Activated CD8-positive, alpha-beta memory T cell treated with anti-CD3 and anti-CD28 coated beads for 48 hours (primary cell): ENCODE data around the gene CST7.
"Not testable (repeated sequence)": the region's sequence is repeated elsewhere in the genome, so short reads cannot be mapped to it uniquely, and the experiment has no call there.

ENCODE experiments used
- DNase-seq, 3 experiments: peaks; one replicate each; pipeline ENCODE4 v3.0.0-alpha.2; 2020; ENCODE audit warnings: low read depth in 2 of 3, low spot score in 2 of 3

CST7 gene

GRCh38 chr20:24929867-24930723, 19.0 kb upstream of the CST7 start:
- DNase-seq: not testable (repeated sequence)

DNA sequence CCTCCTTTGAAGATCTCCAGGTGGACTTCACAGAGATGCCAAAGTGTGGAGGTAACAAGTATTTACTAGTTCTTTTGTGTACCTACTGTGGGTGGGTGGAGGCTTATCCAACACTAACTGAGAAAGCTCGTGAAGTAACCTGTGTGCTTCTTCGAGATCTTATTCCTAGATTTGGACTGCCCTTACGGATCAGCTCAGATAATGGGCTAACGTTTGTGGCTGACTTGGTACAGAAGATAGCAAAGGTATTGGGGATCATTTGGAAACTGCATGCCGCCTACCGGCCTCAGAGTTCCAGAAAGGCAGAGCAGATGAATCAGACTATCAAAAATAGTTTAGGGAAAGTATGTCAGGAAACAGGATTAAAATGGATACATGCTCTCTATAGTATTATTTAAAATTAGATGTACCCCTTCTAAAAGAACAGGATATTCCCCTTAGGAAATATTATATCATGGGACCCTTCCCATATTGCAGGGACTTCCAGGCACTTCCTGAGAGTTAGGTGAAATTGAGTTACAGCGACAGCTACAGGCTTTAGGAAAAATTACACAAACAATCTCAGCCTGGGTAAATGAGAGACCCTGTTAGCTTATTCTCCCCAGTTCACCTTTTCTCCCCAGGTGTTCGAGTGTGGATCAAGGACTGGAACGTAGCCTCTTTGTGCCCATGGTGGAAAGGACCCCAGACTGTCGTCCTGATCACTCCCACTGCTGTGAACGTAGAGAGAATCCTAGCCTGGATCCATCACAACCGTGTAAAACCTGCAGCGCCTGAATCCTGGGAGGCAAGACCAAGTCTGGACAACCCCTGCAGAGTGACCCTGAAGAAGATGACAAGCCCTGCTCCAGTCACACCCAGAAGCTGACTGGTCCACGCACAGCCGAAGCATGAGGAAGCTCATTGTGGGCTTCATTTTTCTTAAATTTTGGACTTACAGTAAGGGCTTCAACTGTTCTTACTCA, 18.1 kb upstream of the CST7 start:
- DNase-seq: not testable (repeated sequence)

- not testable (repeated sequence) for DNase-seq
Measured at GRCh38 chr20:24931893-24932292, 17.2 kb upstream of the CST7 start.

DNA sequence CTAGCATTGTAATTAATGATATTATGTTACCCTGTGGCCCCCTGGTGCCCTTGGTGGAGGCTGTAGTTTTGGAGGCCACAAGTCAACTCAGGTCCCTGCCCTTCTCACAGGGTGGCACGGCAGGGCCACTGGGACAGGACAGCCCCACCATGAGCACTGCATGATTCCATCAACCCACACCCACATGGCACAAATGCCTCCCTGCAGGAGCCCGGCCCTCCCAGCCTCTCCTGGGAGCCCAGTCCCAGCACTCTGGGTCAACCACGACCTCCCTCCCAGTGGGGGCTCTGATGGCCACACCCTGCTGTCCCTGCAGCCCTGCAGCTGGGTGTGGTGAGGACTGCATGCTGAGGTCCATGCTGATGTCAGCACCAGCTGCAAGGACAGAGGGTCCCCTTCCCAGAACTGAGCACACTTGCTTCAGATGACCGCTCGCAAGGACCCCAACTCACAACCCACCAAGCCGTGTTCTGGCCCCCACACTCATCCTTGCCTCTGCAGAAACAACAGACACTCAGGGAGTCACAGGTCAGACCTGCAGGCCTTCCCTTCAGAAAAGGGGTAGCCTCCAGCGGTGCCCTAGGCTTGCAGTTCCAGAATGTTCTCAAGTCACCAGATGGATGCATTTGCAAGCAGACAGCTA, 15.7 kb upstream of the CST7 start:
- no peak for DNase-seq

- DNase-seq: no peak
Measured at GRCh38 chr20:24934101-24934661, 14.9 kb upstream of the CST7 start.

GRCh38 chr20:24934716-24935115, 14.4 kb upstream of the CST7 start:
- no peak for DNase-seq

DNA sequence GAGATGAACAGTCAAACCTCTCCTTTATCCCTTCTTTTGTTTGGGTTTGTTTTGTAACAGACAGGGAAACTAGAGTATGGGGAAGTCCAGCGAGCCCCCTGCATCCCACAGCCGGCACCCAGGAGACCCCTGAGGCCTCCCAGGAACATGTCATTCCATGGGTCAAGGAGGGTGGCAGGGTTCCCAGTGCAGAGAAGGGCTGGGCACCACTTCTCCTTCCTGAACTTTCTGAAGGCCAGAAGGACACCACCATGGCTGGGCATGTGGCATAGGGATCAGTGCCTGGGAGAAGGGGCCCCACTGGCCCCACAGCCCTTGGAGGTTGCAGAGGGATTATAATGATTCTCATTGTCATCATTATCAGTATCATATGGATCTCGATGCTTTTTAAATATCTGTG, 13.9 kb upstream of the CST7 start:
- no peak for DNase-seq

- DNase-seq: no peak
Measured at GRCh38 chr20:24935766-24936525, 13.1 kb upstream of the CST7 start.

GRCh38 chr20:24936526-24937407, 12.3 kb upstream of the CST7 start:
- no peak for DNase-seq

DNA sequence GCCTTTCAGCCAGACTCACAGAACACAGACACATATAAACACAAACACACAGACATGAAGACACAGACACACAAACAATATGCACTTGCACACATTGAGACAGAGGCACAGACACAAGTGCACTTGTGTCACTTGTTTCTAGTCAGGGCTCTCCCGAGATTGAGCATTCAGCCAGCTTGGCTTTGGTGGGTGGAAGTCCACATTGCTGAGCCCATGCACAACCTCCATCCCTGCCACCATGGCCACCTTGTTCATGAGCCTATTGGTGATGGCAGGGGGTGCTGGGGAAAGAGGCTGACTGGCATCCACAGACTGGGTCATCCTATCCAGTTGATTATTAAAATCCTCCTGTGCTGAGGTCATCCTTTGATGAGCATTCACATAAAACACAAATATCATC, 11.5 kb upstream of the CST7 start:
- no peak for DNase-seq

DNA sequence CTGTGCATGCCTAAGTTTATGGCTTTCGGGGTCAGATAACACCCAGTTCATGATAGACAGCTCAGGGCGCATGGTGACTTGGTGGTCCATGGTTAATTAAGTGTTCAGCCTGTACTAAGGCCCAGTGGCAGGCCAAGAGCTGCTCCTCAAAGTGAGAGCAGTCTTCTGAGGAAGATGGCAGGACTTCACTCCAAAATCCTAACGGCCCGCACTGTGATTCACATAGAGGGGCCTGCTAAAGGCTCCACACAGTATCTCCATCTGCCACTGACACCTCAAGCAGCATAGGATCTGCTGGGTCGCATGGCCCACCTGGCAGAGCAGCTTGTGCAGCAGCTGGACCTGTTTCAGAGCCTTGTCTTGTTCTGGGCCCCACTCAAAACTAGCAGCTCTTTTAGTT, 10.6 kb upstream of the CST7 start:
- DNase-seq: no peak

- no peak for DNase-seq
Measured at GRCh38 chr20:24939036-24939435, 10.0 kb upstream of the CST7 start.

- DNase-seq: no peak
Measured at GRCh38 chr20:24942679-24943078, 6.4 kb upstream of the CST7 start.

DNA sequence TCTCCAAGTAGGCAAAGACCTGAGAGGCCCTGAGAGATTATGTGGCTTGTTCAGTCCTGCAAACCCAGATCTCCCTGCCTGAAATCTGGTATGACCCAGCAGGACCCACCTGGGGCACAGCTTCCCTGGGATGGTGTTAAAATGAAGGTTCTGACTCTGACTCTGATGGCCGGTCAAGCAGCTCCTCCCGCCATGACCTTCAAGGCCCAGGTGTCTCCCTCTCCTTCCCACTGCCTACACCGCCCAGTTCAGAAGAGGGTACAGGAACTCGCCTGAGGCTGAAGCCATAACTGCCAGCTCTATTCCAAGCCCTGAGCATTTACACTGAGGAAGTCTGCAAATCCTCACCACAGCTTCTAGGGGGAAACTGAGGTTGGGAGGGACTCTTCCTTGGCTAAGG, 5.9 kb upstream of the CST7 start:
- DNase-seq: no peak

GRCh38 chr20:24943731-24944130, 5.3 kb upstream of the CST7 start:
- DNase-seq: no peak

DNA sequence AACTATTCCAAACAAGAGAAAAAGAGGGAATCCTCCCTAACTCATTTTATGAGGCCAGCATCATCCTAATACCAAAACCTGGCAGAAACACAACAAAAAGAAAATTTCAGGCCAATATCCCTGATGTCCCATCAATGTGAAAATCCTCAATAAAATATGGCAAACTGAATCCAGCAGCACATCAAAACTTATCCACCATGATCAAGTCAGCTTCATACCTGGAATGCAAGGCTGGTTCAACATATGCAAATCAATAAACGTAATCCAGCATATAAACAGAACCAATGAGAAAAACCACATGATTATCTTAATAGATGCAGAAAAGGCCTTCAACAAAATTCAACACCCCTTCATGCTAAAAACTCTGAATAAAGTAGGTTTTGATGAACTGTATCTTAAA, 2.7 kb upstream of the CST7 start:
- DNase-seq: not testable (repeated sequence)

DNA sequence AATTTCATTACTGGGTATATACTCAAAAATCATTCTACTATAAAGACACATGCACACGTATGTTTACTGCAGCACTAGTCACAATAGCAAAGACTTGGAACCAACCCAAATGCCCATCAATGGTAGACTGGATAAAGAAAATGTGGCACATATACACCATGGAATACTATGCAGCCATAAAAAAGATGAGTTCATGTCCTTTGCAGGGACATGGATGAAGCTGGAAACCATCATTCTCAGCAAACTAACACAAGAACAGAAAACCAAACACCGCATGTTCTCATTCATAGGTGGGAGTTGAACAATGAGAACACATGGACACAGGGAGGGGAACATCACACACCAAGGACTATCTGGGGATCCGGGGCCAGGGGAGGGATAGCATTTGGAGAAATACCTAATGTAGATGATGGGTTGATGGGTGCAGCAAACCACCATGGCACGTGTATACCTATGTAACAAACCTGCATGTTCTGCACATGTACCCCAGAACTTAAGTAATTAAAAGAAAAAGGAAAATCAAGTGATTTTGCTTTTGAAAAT, 602 bp upstream of the CST7 start:
- DNase-seq: not testable (repeated sequence)

DNA sequence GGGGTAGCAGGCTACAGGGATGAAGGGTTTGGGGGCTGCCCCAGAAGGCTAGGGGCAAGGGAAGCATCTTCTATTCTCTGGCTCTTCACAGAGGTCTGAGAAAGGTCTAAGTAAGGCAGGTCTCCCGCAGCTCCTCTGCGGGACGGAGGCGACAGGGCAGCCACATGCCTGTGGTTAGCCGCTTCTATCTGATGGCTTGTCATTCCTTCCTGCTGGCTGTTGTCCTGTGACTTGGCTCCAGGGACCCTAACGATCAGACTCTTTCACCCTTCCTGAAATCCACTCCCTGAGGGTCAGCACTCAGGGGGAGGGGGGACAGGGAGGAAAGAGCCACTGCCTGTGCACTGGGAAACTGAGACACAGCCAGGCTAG, 673 bp downstream of the CST7 start:
- no peak for DNase-seq

- DNase-seq: no peak
Measured at GRCh38 chr20:24950128-24950835, 1.2 kb downstream of the CST7 start.
